GM19043 (cell line): Measurements from ENCODE around the gene ESRRB.

Experiments used
- ATAC-seq: cut with Tn5 transposase; IDR thresholded peaks from one replicate; pipeline ENCODE4 v1.9.1; 2021; ENCODE audit warnings: low read depth; ENCODE audit not compliant: unreplicated experiment

Gene ESRRB

DNA sequence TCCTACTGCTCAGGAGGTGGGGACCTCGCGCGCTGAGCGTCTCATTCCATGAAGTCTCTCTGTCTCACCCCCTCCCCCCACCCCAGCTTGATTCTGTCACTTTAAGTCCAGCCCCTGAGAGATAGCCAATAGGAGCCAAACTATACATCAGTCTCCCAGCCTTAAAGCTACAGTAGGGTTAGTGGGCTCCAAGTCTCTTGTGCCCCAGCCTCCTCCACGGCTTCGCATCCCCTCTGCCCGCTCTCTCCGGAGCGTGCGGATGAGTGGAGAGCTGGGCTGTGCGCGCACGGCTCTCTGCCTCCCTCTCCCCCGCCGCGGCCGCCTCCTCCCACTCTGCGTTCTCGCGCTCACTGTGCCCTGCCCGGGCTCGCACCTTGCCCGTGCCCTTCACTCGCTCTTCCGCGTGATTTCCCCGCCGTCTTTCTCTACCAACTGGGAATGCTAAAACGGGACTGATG, at the start of gene ESRRB:
ESRRB (plus strand) TSS at position 191 of the 458 bp plus-strand sequence; CDS start at position 456, 265 bp downstream.
- ATAC-seq: no peak

- ATAC-seq: no peak
Measured at GRCh38 chr14:76326918-76327689, 48.8 kb upstream of the ESRRB start.

- ATAC-seq: no peak
Measured at GRCh38 chr14:76328457-76329137, 47.3 kb upstream of the ESRRB start.

DNA sequence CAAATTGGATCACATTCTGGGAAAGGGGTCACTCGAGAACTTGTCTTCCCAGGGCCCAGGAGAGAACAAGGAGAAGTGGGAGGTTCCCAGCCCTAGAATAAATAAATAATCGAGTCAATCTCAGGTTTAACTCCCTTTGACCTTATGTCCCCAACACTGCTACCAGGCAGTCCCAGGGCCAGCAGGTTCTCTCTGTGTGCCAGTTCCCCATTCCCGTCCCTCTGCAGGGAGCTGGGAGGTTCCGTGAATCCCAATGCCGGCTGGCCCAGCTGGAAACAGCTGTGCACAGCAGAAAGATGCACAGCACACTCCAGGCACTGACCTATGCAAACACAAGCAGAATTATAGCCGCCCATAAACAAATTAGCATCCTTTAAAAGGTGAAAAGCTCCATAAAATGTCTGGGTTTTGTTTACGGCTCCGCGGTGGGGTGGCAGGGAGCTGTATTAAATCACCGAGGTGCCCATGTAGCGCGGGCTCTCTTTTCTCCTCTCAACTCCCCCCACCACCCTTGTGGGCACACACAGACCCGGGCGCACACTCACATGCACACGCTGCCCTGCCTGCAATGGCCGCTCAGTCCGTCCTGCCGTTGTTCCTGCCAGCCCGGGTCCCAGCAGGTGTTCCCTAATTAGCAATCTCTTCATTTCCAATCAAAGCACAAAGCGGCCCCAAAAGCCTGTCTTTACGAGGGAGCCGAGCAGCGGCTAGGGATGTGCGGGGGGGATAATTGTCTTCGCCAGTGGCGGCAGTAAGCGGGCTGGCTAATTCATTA, 46.6 kb upstream of the ESRRB start:
- ATAC-seq: no peak

GRCh38 chr14:76329951-76330350, 46.0 kb upstream of the ESRRB start:
- ATAC-seq: no peak

- no peak for ATAC-seq
Measured at GRCh38 chr14:76330411-76331327, 45.3 kb upstream of the ESRRB start.

DNA sequence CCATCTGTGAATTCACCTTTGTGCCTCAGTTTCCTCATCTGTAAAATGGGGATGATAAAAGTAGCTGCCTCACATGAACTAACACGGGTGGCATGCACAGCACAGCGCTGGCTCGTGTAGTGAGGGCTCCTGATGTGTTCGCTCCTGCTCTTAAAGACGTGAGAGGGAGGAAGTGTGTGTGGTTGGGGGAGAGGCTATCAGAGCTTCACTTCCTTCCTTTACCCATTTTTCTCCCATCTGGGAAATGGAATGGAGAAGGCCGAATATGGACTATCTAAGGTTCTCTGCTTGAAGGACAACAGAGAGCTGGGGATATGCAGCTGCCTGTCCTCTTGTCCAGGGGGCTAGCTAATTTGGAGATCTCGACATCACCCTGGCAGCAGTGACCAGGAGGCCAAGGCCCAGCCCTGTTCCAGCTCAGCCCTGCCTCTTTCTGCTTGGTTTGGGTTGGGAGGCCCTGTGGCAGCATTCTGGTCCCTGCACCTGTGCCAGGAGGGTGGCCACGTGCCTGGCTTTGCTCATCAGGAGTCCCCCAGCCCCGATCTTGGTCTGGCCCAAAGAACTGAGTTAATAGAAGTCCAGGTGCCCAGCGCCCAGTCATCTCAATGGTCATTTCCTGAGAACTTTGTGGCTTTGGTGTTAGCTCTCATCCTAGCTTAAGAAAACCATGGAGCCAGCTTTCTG, 44.5 kb upstream of the ESRRB start:
- ATAC-seq: no peak

GRCh38 chr14:76333664-76334063, 42.3 kb upstream of the ESRRB start:
- no peak for ATAC-seq

DNA sequence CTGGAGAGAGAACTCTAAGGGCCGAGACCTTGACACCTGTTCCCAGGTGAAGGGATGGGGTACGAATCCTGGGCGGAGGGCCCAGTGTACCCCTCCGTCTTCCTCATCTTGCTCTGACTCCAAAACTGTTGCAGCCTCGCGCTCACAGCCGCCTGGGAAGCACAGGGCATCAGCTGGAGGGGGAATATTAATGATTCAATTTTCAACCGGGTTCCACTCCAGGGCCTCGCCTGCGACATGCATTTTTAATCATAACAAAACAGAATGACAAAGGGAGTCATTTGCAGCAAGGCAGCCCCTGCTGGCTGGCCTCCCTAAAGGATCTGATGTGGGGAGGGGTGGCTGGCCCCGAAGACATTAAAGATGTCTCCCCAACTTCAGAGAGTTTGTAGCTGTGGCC, 41.6 kb upstream of the ESRRB start:
- no peak for ATAC-seq

GRCh38 chr14:76336876-76337275, 39.1 kb upstream of the ESRRB start:
- no peak for ATAC-seq

DNA sequence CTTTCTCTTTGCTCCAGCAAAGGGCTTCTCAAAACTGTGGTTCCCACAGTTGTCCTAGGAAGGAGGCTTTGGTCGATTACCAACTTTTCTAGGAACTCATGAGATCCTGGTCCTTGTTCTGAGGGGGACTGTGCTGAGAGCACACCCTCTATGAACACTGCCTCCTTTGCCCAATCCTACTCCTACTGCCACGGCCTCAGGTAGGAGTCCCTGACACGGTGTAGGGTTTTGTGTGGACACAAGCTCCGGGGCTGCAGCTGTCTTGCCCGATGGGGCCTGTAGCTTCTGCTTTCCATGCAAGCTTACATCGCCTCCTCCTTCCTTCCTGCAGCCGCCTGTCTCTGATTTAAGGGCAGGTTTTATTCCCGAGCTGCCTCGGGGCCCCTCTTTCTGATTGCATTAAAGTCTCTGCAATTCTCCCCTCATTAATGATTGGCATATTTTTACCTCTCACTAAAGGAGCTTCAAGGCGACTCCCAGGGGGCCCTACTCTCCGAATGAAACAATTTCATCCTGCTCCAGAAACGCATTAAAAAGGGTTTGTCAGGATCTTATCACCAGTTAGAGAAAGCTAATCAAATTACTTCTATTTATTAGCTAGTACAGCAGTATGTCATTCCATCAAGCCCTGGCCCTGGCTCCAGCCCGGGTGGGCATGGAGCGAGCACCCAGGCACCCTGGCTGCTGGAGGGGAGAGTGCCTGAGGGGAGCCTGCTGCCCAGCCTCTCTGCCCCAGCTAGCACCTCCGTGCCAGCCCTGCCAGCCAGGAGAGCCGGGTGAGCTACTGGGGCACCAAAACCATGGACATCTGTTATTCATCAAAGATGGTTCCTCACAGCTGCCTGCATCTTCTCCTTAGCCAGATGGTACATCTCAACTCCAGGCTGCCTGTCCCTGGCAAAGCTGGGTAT, 38.0 kb upstream of the ESRRB start:
- ATAC-seq: no peak

- ATAC-seq: no peak
Measured at GRCh38 chr14:76339728-76340615, 36.0 kb upstream of the ESRRB start.

- no peak for ATAC-seq
Measured at GRCh38 chr14:76343386-76343785, 32.6 kb upstream of the ESRRB start.

- ATAC-seq: no peak
Measured at GRCh38 chr14:76346391-76347160, 29.4 kb upstream of the ESRRB start.

- ATAC-seq: no peak
Measured at GRCh38 chr14:76348898-76349297, 27.0 kb upstream of the ESRRB start.

DNA sequence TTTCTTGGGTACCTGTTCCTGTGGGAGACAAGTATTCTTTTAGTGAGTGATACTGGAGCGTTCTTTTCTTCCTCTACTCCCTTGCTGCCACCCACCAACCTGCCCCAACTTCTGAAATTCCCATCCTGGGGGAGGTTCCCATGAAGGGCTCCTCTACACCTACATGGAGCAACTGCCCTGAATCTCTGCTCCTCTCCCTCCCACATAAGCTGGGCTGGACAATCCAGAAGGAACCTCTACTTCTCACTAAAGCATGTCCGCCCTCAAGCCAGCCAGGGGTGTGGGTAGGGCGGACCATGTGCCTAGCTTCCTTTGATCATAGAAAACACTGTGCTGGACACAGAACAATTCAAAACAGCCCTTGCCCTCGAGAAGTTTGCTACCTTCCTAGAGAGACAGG, 25.9 kb upstream of the ESRRB start:
- ATAC-seq: no peak

DNA sequence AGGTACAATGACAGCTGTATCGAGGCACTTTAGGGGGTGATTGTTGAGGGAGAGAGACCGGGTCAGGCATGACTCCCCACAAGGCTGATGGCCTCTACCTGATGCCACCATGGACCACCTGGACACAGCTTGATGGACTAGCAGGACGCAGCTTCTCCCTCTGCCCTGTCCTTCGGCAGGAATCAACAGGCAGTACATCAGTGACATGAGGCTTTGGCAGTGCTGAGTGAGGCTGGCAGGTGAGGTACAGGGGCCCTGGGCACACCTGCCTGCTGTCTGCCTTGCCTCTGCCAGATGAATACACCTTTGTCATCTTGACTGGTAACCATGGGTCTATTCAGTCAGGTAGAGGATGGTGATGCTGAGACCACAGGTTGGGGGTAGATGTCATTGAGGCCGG, 25.3 kb upstream of the ESRRB start:
- ATAC-seq: no peak
